ENCODE measurements around the gene LAMA2.

LAMA2 gene

DNA sequence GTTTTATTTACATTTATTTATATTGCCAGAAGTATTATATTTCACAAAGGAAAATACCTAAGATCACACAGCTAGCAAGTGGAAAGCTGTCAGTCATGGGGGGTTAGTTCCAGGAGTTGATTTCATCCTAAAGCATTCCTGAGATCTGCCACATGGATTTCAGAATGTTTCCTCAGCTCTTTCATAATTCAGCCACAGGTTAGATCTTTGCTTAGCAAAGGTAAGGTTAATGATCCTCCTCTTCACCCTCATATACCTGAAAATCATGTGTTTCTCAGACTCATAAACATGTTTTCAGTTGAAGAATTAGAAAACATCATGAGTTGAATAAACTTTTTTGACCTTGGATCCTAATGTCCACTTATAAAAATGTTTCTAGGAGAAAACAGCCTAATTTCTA is 611.6 kb downstream of the LAMA2 start:
- DNase-seq (ENCODE audit: low read depth) = no peak

DNA sequence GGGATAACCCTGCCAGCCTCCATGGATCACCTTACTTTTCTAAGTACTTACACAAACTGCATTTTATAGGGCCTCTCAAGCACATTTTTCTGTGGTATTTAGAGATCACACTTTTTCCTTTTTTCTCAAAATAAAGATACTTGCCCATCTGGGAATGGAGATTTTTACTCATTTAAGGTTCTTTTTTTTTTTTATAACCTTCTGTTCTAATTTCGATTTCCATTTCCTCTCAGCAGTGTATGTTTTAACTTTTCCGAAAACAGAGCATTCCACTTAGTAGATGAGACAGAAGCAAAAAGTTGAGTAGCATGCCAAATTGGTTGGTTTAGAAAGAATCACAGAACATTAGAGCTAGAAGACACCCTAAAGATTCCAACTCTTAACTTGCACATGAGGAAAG is 612.7 kb downstream of the LAMA2 start:
- no peak for DNase-seq (ENCODE audit: low read depth)

DNA sequence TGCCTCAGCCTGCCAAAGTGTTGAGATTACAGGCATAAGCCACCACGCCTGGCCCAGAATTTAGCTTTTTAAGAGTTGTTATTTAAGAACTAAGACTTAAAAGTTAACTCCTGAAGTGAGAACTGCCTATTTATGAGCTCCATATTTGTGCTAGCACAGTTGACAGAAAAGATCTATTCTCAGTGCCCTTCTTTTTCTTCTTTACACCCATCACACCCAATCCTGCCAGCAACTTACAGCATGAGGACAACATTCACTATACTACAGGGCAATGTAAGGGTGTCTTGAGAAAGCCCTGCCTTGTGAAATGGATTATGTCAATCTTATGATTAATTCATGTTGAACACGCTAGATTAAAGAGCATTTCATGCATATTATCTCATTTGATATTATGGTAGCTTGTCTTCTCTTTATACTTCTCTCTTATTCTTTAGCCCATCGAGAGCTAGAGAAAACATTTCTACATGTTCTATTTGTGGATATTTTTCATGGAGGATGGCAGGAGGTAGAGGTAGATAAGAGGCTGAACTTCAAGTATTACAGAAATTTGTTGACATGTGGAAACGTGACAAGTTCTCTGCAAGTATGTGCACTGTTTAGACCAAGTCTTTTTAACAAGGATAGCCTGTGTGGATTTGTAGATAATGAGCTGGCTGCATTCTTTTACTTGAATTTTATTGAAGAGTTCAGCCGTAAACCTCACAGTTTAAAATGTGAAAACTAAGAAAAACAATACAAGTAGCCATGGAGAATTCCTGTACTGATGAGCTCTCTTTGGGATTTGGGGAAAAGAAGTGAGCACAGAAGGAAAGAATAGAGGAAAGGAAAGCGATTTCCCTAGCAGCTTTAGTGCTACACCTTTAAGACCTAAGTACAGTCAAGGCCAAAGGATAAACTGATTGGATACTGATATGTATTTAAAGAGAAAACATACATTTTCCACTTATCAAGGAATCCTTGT is 614.8 kb downstream of the LAMA2 start:
- DNase-seq (ENCODE audit: low read depth) = no peak

DNA sequence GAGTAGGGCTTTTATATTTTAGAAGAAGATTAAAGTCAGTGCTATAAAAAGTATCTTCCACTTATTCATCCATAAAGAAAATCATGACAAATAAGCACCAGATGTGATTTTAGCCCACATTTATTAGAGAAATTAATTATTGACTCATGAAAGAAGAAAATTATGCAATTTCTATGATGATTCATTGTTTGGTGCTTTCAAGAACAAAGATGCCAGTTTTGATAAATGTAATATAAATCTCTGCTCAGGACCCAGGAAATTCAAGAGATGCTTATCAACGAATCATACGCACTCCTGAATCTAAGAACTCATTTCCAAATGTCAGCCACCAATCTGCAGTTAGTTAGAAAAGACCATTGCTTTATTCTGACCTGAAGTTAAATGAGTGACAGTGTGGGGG is 615.6 kb downstream of the LAMA2 start:
- DNase-seq (ENCODE audit: low read depth) = peak; percentile 52

DNA sequence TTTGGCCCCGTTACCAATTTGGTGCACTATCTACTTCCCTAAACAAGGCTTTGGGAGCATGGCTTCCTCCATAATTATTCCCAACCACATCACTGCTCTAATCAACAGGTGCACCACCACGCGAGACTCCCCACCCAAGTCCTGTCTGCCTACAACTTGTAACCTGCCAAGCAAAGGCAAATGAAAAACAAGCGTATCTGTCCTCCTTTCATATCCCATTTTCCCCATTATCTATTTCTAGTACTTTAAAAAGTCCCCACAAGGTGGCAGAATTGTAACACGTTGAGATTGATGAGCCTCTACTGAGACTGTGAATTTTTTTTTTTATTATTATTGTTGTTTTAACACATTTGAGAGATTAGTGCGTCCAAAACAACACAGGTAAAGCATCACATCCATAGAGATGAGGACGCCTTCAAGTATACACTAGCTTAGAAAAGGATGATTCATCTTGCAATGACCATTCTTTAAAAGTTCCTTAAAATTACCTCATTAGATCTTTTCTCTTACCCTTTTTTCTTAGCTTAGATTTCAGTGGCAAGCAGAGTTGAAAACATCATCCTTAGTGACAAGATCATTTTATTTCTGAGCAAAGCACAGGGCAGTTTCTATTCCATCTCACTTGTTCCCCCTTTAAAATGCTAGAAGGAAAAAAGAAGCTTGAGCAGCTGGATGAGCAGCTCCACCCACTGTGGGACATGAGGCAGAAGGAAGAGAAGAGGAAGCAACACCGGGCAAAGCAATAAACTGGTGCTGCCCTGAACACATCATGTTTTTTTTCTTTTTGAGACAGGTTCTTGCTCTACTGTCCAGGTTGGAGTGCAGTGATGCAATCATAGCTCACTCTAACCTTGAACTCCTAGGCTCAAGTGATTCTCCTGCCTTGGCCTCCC is 616.3 kb downstream of the LAMA2 start:
- DNase-seq (ENCODE audit: low read depth) = peak; percentile 47

DNA sequence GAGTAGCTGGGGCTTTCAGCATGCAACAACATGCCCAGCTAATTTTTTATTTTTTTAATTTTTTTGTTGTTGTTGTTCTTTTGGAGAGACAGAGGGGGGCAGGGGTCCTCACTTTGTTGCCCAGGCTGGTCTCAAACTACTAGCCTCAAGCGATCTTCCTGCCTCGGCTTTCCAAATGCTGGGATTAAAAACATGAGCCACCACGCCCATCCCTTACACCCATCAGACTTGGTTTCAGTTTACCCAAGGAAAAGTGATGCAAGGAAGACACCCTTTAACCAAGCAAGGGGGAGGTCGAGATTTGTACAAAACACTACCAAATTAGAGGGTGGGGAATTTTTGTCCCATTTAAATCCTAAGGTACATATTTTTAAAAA is 616.9 kb downstream of the LAMA2 start:
- DNase-seq (ENCODE audit: low read depth) = no peak

DNA sequence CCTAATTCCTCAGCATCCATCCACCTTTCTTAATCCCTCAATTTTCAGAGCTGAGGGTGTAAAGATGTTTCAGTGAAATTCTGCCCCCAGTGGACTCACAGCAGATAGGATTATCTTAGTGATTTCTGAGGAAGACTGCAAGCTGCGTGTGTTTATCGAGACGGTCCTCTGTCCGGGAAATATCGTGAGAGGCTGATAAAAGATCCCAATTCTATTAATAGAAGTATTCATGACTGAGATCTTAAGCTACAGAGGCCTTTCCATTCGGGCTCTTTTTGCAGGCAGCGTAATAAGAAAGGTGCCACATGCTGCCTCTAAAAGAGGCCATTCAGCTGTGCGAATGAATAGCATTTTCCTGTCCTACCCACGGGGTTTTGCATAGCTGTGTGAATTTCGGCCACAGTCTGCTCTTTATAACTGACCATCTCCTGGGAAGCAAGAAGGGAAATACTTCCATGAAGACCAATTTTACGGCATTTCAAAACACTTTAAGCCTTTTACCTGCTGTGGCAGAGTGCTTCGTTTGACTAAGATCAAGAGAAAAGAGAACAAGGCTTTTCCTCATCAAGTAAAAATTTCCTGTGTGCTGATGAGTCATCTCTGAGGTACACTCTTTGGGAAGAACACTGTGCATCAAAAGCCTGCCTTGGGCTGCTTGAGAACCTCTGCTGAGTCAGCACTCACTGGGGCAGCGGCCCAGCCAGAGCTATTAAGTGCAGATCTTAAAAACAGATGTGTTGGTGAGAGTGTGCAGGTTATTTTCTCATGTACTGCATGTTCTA is 618.2 kb downstream of the LAMA2 start:
- DNase-seq (ENCODE audit: low read depth) = peak; percentile 88

DNA sequence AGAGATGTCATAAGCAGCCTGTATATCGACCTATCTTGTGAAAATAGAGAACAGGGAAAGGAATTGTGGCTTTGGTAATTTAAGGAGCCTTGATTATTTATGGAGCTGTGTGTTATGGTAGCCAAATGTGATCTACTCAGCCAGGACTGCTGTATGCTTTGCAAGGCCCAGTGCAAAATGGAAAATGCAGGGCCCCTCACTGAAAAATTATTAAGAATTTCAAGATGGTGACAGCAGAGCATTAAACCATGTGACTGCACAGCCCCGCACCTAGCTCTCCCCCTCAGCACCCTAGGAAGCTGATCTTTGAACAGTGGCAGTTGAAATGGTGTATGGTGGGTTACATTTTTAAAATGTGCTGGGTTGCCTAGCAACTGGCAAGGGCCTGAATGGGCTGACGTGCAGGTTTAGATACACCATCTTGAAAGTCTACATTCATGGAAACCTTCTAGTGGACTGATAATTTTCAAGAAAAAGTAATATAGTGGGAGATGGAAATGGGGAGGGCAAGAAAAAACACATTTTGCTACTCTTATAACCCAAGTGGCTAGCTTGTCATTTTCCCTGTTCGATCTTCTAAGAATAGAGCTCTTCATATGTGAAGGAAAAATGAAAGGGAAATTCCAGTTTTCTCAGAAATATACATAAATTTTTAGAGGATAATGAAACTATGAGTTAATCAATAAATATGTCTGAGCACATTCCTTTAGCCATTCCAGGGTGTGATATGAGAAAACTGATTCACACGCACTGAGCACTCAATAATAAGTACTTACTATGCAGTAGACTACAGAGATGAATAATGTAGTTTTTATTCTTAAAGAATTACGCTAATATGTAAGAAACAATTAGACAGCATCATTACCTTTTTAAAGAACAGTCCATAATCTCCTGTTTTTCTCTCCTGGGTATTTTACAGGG is 619.1 kb downstream of the LAMA2 start:
- no peak for DNase-seq (ENCODE audit: low read depth)

DNA sequence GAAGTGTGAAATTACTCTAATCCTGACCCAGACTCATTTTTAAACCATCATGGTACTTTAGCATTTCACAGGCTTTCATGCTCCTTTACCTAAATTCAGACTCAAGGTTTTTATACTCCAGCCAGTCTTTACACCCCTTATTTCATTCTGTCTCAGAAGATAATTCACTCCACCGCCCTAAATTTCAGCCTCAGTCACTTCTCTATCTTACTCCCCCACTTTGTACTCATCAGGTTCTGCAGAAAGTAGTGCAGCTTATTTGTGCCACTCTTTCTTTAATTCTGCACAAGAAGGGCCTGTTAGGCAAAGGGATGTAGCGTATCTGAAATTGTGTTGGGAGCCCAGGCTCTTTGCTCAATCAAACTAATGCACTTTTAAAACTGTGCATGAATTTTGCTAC is 621.5 kb downstream of the LAMA2 start:
- no peak for DNase-seq (ENCODE audit: low read depth)

DNA sequence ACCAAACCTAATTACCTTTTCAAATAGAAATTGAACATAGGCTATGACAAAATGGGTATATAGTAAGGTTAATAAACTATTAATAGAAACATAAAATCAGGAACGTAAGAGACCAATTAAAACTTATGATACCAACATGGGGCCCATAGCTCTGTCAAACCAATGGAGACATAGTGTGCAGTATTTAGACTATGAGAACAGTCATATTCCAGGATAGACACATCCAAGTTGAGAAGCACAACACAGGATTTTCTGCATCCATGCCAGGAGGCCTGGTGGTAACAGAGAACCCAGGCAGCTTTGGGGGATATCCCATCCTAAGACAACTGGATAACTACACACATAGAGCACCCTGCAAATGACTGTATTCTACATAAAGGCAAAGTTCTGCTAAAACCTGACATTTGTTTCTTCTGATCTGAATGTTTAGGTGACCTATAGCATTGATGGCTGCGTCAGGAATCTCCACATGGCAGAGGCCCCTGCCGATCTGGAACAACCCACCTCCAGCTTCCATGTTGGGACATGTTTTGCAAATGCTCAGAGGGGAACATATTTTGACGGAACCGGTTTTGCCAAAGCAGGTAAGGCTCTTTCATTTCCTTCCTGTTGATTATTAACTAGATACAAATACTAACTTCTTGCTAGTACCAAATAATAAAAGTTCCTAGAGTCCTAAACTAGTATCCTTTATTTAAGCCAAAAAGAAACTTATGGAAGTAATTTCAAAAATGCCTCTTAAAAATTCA is 624.3 kb downstream of the LAMA2 start:
- DNase-seq (ENCODE audit: low read depth) = no peak

DNA sequence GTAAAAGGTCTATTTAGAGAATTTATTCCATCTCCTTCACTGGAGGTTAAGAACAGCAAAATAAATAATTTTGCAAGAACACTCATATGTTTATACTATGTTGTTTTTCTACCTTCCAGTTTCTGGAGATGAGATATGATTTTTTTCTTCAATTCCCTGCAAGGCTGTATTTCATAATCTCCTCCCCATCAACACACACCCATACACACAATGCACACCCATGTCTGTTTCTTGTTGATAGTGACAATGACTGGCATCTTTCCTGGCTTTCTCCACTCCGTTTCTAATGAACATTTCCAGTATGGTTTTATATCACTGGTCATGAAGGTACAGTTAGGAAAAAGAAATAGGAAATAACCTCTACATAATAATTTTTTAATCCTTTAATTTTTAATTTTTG is 624.9 kb downstream of the LAMA2 start:
- DNase-seq (ENCODE audit: low read depth) = no peak

DNA sequence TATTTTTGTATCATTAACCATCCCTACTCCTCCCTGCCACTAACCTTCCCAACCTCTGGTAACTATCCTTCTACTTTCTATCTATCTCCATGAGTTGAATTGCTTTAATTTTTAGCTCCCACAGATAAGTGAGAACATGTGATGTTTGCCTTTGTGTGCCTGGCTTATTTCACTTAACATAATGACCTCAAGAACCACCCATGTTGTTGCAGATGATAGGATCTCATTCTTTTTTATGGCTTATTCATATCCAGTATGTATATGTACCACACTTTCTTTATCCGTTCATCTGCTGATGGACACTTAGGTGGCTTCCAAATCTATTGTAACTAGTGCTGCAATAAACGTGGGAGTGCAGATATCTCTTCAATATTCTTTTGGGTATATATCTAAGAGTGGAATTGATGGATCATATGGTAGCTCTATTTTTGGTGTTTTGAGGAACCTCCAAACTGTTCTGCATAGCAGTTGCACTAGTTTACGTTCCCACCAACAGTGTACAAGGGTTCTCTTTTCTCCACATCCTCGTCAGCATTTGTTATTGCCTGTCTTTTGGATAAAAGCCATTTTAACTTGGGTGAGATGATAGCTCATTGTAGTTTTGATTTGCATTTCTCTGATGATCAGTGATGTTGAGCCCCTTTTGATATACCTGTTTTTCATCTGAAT is 625.7 kb downstream of the LAMA2 start:
- no peak for DNase-seq (ENCODE audit: low read depth)

DNA sequence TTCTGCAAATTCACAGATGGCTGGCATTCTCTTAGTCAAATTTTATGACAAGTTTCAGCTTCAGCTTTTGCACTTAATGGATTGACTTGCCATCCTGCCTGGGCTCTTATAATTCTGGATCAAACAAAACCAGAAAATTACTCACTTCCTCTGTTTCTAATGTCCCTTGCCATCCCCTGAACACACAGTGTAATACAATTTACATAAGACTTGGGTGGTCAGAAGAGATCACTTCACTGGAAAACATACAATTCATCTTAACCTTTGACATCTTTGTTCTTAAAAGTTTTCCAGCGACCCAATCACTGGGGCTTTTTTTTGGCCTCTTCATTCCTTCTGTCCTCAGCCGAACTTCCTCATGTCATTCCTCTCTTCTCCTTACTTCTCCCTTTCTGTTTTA is 628.0 kb downstream of the LAMA2 start:
- peak; percentile 42 for DNase-seq (ENCODE audit: low read depth)

DNA sequence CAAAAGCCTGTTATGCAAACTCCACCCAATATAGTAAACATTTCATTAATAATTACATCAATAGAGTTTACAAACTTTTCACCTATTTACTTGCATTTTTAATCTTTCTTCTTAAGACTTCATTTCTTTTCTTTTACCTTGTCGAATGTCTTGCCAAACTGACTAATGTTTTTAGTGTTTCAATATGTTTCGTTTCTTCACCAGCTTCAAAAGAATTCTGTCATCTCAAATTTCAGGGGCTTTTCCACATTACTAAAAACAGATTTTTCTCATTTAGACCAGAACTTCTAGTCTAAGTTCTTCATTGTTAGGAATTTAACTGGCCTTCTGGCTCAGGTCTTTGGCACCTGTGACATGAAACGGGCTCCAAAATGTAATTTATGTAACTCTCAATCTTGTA is 630.5 kb downstream of the LAMA2 start:
- peak; percentile 63 for DNase-seq (ENCODE audit: low read depth)

DNA sequence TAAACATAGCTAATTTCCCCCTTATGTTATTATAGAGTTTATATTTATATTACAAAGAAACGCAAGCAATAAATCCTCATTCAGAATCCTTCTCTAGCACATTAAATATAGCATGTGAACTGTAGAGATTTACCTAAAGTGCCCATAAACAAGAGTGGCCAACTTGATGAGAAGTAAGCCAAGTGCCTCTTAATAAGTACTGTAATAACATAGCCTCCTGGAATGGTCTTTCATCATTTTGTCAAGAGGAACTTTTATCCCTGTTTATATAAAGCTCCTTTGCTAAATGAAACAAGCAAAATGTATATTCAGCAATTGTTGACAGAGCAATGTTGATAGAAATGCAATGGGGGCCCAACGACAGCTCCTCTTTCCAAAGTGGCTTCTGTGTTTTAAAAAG is 632.1 kb downstream of the LAMA2 start:
- DNase-seq (ENCODE audit: low read depth) = no peak

DNA sequence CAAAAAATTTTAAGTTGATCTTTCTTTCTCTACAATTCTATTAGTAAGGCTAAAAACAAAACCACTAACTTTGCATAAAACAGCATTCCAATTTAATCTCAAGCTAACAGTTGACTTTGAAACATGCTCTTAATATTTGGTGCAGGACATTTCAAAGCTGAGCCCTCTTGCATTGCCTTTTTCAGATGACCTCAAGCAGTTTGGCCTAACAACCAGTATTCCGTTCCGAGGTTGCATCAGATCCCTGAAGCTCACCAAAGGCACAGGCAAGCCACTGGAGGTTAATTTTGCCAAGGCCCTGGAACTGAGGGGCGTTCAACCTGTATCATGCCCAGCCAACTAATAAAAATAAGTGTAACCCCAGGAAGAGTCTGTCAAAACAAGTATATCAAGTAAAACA is 633.1 kb downstream of the LAMA2 start:
- peak; percentile 21 for DNase-seq (ENCODE audit: low read depth)

DNA sequence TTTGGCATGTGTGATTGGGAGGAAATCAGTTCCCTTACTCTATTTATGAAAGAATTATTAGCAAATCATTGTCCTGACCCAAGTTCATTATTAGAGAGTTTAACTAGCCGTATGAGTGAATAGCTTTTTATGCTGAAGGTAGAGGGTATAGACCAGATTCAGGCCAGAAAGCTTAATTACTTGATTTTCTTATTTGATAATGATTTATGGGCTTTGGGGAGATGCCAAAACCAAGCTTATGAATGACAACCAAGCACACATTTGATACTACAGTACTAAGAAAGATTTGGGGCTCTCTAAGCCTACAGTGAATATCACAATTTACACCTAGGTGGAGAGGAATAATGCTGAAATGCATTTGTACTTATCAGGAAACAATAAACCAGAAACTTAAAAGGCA is 633.8 kb downstream of the LAMA2 start:
- no peak for DNase-seq (ENCODE audit: low read depth)

DNA sequence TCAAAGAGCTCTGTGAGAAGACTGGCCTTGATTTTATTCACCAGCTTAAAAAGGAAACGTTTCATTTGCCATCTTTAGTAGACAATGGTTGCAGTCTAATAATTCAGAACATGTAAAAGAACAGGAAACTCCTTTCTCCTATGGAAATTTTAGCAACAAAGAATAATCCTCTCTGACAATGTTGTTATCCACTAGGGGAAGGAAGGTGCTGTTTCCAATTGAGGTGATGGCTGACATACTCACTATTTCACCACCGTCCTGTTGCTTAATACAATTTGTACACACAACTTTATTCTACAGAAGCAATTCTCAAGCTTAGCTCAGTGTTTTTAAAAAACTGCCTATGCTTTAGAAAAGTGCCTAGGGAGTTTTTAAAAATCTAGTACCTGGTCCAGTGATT is 634.4 kb downstream of the LAMA2 start:
- peak; percentile 56 for DNase-seq (ENCODE audit: low read depth)

DNA sequence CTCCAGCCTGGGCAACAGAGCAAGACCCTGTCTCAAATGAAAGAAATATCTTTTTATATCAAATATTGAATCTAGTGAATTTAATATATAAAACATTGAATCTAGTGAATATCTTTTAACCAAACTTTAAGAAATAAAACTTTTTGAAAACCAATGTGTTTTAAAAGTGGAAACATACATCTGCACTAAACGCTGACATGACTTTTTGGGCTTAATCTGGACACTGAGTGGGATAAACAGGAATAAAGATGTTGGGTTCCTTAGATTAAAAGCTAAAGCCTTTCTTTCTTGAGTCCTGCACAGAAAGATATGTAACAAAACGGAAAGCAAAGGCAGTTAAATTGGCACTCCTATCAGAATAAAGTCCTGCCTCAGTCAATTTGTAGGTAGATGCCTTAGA is 636.8 kb downstream of the LAMA2 start:
- DNase-seq (ENCODE audit: low read depth) = no peak

DNA sequence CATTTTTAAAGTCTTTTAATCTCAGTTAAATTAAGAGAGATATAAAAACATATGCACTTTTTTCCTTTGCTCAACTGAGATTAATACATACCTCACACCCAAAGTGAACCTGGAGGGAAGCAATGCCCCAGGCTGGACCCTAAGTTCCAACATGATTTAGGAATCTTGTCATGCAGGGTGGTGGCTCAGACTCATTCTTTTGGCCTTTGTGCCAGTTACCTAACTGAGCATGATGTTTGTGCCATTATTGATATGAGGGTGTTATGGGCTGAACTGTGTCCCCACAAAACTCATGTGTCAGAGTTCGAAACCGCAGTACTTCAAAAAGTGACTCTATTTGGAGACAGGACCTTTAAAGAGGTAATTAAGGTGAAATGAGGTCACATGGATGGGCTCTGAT is 639.0 kb downstream of the LAMA2 start:
- no peak for DNase-seq (ENCODE audit: low read depth)
